Urothelium cell line (cell line): Measurements from ENCODE around the gene GADD45B.
"Not testable (repeated sequence)": the region's sequence is repeated elsewhere in the genome, so short reads cannot be mapped to it uniquely, and the experiment has no call there.

ENCODE experiments used
- DNase-seq: peaks from one replicate; pipeline ENCODE4 v3.0.0; 2011; ENCODE audit warnings: low spot score, mixed read lengths
- FAIRE-seq: peaks from 2 replicates; lab custom pipeline; 2011; peaks lifted over from hg19 to GRCh38; lab: Jason Lieb, UNC

Gene GADD45B

DNA sequence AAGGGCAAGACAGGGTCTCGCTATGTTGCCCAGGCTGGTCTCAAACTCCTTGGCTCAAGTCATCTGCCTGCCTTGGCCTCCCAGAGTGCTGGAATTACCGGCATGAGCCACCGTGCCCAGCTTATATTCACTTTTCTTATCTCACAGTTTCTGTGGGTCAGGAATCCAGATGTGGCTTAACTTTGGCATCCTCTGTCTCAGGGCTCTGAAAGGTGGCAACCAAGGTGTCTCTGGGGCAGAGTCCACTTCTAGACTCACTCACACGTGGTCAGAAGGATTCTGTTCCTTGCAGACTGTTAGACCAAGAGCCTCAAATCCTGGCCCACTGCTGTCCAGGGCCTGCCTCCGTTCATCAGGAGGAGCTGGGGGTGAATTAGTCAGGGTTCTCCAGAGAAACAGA lies 11.5 kb upstream of the GADD45B start:
- DNase-seq = no peak
- FAIRE-seq = no peak

DNA sequence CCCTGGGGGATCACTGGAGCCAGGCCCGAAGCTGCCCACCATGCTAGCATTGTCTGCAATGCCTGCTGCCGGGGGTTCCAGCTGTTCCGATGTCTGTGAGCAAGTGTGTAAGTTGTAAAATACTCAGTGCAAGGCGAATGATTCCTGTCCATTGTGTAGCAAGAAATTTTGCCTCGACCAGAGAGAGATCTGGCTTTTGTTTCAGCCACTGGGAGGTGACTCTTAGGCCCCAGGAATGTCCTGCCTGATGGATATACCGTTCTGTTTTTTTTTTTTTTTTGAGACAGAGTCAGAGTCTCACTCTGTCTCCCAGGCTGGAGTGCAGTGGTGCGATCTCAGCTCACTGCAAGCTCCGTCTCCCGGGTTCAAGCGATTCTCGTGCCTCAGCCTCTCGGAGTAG lies 7.3 kb upstream of the GADD45B start:
- FAIRE-seq (no peak), DNase-seq (no peak)

GRCh38 chr19:2469102-2469914 lies 6.6 kb upstream of the GADD45B start:
- DNase-seq = peak; percentile 80
- FAIRE-seq = peak; percentile 17

DNA sequence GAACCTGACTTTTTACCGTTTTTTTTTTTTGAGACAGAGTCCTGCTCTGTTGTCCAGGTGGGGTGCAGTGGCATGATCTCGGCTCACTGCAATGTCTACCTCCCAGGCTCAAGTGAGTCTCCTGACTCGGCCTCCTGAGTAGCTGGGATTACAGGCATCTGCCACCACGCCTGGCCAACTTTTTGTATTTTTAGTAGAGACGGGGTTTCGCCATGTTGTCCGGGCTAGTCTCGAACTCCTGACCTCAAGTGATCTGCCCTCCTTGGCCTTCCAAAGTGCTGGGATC lies 6.1 kb upstream of the GADD45B start:
- DNase-seq, FAIRE-seq: not testable (repeated sequence)

DNA sequence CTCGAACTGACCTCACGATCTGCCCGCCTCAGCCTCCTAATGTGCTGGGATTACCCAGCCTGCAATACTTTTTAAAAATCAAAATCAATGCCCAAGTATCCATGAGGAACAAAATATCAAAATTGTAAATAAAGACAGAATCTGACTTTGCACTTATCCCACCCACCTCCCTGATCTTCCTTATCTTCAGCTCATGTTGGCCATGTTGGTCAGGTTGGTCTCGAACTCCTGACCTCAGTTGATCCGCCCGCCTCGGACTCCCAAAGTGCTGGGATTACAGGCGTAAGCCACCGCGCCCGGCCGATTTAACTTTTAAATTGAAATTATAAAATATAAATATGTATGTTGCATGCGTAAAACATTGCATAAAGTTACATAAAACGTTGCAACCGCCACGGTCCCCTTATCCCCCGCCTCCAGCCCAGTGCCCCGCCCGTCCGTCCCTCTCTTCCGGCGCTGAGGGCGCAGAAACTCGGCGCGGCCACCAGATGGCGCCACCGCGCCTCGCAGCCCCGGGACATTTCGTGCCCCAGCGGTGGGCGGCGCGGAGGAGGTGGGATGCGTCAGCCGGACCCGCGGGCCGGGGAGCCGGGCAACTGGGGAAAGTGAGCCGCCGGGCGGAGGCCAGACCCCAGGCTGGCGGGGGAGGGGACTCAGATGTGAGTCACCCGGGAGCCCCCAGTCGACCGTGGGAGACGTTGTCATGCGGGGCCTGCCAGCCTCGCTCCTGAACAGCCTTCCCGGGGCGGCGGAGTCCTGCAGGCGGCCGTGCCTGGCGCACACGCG lies 1.5 kb upstream of the GADD45B start:
- FAIRE-seq = no peak

DNA sequence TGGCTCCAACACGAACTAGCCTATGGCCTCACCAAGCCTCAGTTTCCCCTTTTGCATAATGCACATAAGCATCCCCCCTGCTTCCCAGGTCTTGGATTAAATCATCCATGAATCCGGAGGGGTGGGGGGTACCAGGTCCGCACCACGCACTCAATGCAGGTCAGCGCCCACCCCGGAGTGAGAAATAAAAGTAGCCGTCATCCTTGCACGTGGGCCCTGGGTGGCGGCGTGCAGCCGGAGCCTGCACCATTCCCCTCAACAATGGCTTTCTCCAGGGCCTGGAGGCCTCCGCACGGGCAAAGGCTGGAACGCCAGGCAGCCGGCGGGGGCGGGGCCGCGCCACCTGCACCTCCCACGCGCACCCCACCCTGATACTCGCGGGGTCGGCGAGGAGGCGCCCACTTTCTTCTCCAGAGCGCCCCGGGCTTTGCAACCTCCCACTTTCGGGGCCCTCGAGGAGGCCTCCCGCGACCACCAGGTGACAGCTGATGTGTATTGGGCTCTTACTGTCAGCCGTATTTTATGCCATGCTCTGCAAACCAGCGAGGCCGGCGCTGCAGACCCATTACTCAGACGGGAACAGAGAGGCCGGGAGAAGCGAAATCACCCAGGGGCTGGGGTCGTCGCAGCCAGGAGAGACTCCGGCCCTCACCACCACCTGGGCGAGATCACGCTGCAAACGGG lies 767 bp upstream of the GADD45B start:
- no peak for DNase-seq

More for the DNA sequence above, 1.5 kb upstream of the GADD45B start:
- peak; percentile 79 for DNase-seq

GRCh38 chr19:2476451-2477140 lies 669 bp downstream of the GADD45B start:
- FAIRE-seq (no peak), DNase-seq (no peak)

More for the DNA sequence above, 767 bp upstream of the GADD45B start:
- FAIRE-seq = no peak

- DNase-seq (no peak), FAIRE-seq (no peak)
Measured at GRCh38 chr19:2477141-2477710, 1.3 kb downstream of the GADD45B start.

- FAIRE-seq (no peak), DNase-seq (no peak)
Measured at GRCh38 chr19:2477732-2478191, 1.8 kb downstream of the GADD45B start.

- DNase-seq (no peak), FAIRE-seq (no peak)
Measured at GRCh38 chr19:2478278-2478755, 2.4 kb downstream of the GADD45B start.

DNA sequence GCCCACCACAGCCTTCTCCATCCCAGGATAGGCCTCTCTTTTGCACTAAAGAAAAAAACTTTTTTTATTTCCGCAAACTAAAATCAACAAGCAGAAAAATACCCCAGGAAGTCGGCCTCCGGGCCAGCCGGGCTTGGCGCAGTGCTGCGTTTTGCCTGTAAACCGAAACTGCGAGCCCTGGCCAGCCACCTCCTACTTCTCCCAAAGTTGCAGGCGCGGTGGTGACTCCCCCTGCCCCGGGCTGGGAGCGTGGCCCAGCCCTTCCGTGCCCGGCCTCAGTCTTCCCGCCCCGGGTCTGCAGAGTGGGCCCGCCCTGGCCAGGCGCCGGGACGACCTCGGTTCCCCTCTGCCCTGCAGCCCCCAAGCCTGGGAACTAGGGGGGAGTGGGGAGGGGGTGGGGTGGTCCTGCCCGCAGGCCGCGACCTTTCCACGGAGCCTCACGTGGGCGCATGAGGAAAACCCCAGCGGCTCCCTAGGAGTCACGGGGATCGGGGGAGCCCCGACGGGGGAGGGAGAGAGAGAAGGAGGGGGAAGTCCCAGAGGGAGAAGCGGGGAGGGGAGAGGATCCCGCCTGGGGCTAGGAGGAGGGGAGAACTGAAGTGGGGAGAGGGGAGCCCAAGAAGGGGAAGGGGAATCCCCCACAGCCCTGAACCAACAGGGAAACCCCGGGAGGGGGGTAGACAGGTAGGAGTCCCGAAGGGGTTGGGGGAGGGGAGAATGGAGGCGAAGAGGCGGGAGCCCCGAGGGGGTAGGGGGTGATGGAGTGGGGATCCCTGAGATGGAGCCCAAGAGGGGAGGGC lies 3.0 kb downstream of the GADD45B start:
- FAIRE-seq = no peak
- no peak for DNase-seq

DNA sequence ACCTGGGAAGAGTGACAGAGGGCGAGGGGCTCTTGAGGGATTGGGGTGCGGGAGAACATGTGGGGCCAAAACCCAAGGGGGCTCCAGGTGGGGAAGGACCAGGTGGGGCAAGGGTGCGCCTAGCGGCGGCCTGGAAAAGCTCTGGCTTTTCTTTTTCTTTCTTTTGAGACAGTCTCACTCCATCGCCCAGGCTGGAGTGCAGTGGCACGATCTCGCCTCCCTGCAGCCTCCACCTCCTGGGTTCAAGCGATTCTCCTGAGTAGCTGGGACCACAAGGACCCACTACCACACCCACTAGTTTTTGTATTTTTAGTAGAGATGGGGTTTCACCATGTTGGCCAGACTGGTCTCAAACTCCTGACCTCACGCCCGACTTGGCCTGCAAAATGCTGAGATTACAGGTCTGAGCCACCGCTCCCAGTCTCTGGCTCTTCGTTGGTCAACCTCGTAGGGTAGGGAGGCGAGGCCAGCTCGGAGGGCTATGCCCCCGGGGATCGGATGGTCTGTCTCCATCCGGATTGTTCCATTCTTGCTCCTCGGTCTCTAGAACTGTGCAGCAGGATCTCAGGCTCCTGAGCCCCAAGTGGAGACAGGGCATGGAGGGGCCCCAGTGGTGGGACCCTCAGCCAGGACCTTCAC lies 3.7 kb downstream of the GADD45B start:
- DNase-seq (no peak), FAIRE-seq (no peak)

- DNase-seq (no peak), FAIRE-seq (no peak)
Measured at GRCh38 chr19:2481466-2481865, 5.5 kb downstream of the GADD45B start.

GRCh38 chr19:2482354-2483038 lies 6.6 kb downstream of the GADD45B start:
- FAIRE-seq = no peak
- DNase-seq = no peak

DNA sequence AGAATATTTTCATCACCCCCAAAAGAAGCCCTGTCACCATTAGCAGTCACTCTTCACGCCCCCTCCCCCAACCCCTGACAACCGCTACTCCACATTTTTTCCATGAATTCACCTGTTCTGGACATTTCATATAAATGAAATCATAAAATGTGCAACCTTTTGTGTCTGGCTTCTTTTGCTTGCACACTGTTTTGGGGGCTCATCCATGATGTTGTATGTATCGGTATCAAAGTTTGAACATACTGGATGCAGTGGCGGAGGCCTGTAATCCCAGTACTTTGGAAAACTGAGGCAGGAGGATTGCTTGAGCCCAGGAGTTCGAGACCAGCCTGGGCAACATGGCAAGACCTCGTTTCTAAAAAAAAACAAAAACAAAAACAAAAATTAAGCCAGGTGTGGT lies 7.2 kb downstream of the GADD45B start:
- DNase-seq (no peak), FAIRE-seq (no peak)

DNA sequence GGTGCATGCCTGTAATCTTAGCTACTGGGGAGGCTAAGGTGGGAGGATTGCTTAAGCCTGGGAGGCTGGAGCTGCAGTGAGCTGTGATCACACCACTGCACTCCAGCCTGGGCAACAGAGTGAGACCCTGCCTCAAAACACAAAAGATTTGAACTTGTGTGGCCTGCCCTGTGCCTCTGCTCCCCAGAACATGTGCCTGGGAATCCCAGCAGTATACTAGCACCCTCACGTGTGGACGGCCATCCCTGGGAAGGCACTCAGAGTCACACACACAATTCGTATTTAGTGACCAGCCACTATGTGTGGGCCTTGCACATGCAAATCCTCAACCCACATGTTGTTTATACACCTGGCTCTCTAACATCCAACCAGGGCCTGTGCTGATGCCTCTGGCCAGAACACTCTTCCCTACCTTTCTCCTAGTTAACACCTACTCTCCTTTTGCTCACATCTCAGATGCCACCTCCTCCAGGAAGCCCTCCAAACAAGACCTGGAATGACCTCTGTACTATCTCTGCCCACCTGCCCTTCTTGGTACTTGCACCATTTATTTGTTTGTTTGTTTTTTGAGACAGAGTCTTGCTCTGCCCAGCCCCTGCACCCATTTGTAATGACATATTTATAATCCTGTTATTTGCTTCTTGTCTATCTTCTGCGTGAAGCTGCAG lies 7.7 kb downstream of the GADD45B start:
- no peak for FAIRE-seq

DNA sequence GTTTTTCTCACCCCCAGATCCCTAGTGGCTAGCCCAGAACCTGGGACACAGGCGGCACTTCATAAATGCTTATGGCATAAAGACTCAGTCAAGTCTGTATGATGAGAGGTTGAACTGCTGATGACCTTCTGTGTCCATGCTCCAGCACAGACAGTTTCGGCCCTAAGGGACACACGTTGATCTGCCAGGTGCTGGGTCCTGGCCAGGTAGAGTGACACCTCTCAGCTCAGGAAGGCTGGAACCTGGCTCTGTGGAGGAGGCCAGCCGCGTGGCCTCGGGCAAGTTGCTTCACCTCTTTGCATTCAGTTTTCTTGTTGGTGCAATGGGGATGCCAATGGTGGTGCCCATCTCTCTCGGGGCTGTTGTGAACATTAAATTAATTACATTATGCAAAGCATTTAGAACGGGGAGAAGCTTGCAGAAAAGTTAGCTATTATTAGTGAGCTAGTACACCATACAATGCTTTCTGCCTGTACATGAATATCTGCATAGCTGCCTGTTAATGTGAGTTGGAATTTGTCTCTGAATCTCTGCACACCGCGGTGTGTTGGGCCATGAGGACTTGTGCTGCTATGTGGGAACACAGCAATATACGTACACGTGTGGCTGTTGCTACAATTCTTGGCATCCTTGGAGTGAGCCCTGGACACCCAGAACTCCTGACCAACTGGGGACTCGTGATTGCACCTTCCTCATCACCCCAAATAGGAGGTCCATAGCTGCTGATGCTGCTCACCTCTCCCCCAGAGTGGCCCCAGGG lies 8.4 kb downstream of the GADD45B start:
- no peak for FAIRE-seq
- DNase-seq = no peak

More for the DNA sequence above, 7.7 kb downstream of the GADD45B start:
- DNase-seq = no peak
